Pancreas (tissue), 10 donors: ENCODE data around the gene EXOC4. TPM values are rescaled to one million over a fixed set of nuclear protein-coding genes. Genes with fewer than 3 reads are reported as not detected.

ENCODE experiments used
- ATAC-seq, 4 donors: fragments of 200-7000 bp; cut with Tn5 transposase; one replicate each; pipeline versions ENCODE4 v1.8.0 to v1.9.1; 2020; ENCODE audit warnings: mild to moderate bottlenecking in 4 of 4, moderate library complexity in 4 of 4
- DNase-seq, 6 donors: peaks; one replicate each; pipeline ENCODE4 v3.0.0-alpha.2; 2020
- FAIRE-seq: peaks from 2 replicates; lab custom pipeline; 2012; peaks lifted over from hg19 to GRCh38; lab: Jason Lieb, UNC
- H3K27ac ChIP-seq, 4 donors: fragments of 200-600 bp; sonication (generic); 1 replicate in 3 of 4; 2 replicates in 1 of 4; pipeline versions ENCODE4 v1.5.0 to v1.8.0; 2020
- H3K27me3 ChIP-seq, 4 donors: fragments of 200-600 bp; one replicate each; pipeline ENCODE4 v1.8.0; 2021
- H3K36me3 ChIP-seq, 3 donors: fragments of 200-600 bp; sonication (generic) in 1 of 3; one replicate each; pipeline versions ENCODE4 v1.5.0 to v1.8.0; 2020 to 2021
- H3K4me1 ChIP-seq, 3 donors: fragments of 200-600 bp; one replicate each; pipeline ENCODE4 v1.8.0; 2021
- H3K4me3 ChIP-seq, 4 donors: fragments of 200-600 bp; sonication (generic) in 2 of 4; one replicate each; pipeline versions ENCODE4 v1.5.0 to v1.8.0; 2020 to 2021
- H3K9me3 ChIP-seq, 4 donors: fragments of 200-600 bp; one replicate each; pipeline ENCODE4 v1.8.0; 2021
- WGBS, 2 donors: extraction: QIAGEN DNeasy Blood & Tissue Kit; methylation state at CpG; one replicate each; pipeline ENCODE4 v1.1.7; 2013; 5-methylcytosine and 5-hydroxymethylcytosine counted together
- intact Hi-C, 3 donors: fragments of 100-400 bp; cut with DNase I; formaldehyde crosslinking; loops; one replicate each; pipeline versions ENCODE4 v1.11.1 to v1.14.2; 2022
- polyA plus RNA-seq, 2 donors: library from polyadenylated mRNA; stranded (reverse); fragments of 200-250 nt; gene quantifications; one replicate each; pipeline ENCODE4 v1.2.3, GENCODE V29; 2013
- total RNA-seq, 6 donors: library from RNA; stranded (reverse); fragmentation: NEBNext Ultra II Directional in 4 of 6; extraction: Animal tissue kit (Norgen Biotek cat#: 25700) in 4 of 6; gene quantifications; one replicate each; pipeline versions ENCODE4 v1.2.1 to v1.2.4, GENCODE V29; 2021 to 2023
- TF ChIP-seq, protein P1 (sequence below), 4 donors: fragments of 200-600 bp; sonication (generic) in 3 of 4; IDR thresholded peaks; one replicate each; pipeline versions ENCODE4 v1.5.0 to v1.8.0; 2021; ENCODE audit warnings: antibody characterized with exemption in 4 of 4
- donor health status: healthy with polysubstance abuse.
- donor health status: DM: no; HTN: no; CAD: no; lungs with moderate emphysema.
- donor health status: DM: no; HTN: no; CAD: no.
- donor health status: control.
- donor health status: control.
- donor health status: Bipolar disorder and iron deficiency.
- donor health status: DM: yes; HTN: yes; CAD: no.
- donor health status: DM: no; HTN: no; CAD: no.
- donor health status: DM: no; HTN: no; CAD: no.
- donor health status: DM: yes; HTN: yes; CAD: no.

The EXOC4 gene
- total and polyA plus RNA-seq, 8 donors = 13.4 to 81.2 (median 53.8) TPM

DNA sequence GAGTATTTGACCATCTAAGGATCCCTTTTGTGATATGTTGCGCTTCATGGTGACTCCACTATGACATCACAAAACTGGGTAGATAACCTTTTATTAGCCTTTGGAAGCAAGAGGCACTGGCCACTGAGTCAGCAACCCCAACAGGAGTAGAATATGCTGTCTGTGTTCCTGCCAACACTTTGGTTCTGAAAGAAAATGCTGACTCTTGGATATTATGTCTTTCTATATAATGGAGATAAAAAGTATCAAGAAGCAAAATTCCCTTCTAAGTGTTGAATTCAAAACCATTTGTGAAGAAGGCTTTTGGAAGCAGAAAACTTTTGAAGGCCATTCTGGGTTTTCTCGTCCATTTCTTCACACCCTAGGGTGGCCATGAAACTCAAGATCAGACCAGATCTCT, 528.0 kb downstream of the EXOC4 start:
- ATAC-seq (no peak), DNase-seq (no peak), FAIRE-seq (no peak)
- TF ChIP-seq, protein P1, sequence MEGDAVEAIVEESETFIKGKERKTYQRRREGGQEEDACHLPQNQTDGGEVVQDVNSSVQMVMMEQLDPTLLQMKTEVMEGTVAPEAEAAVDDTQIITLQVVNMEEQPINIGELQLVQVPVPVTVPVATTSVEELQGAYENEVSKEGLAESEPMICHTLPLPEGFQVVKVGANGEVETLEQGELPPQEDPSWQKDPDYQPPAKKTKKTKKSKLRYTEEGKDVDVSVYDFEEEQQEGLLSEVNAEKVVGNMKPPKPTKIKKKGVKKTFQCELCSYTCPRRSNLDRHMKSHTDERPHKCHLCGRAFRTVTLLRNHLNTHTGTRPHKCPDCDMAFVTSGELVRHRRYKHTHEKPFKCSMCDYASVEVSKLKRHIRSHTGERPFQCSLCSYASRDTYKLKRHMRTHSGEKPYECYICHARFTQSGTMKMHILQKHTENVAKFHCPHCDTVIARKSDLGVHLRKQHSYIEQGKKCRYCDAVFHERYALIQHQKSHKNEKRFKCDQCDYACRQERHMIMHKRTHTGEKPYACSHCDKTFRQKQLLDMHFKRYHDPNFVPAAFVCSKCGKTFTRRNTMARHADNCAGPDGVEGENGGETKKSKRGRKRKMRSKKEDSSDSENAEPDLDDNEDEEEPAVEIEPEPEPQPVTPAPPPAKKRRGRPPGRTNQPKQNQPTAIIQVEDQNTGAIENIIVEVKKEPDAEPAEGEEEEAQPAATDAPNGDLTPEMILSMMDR (IDR thresholded peaks at IDR 0.05) = no peak
- intact Hi-C loops = no loop called here
- Histone ChIP-seq H3K27me3 (no peaks in the 10 kb centered on the region), H3K4me3 (no peak overlapping the region), H3K27ac (no peak overlapping the region), H3K9me3 (no peaks in the 10 kb centered on the region), H3K4me1 (no peaks in the 10 kb centered on the region), H3K36me3 (no peaks in the 10 kb centered on the region)
- 46 to 77% methylated on average over 2 of the region's 2 CpGs for WGBS, 2 donors

DNA sequence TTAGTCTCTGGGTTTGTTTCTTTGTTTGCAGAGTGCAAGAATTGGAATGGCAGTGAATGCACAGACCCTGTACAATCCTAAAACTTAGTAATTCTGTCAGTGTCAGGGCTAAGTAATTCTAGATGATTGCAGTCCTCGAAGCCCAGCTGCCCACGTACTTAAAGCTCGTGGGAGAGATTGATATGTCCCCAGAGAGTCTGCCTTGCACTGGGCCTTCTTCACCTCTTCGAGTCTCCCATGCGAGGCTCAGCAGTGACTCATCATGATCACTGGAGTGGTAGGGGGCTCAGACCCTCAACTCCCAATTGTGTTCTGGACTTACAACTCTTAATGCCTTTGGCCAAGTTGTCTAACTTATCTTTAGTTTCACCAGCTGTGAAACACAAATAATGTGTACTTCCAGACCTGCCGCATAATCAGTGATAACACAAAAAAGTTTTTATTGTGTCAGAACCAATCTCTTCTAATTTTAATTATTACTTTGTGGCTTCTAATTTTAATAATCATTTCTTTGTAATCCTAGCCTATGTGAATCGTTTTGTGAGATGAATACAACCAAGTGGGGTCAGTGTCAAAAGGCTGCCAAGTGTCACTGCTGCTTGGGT, 528.7 kb downstream of the EXOC4 start:
- Histone ChIP-seq H3K36me3 (no peaks in the 10 kb centered on the region), H3K27me3 (no peaks in the 10 kb centered on the region), H3K9me3 (no peaks in the 10 kb centered on the region), H3K27ac (no peak overlapping the region), H3K4me1 (no peaks in the 10 kb centered on the region), H3K4me3 (no peak overlapping the region)
- 79 to 80% methylated on average over 7 of the region's 7 CpGs for WGBS, 2 donors
- TF ChIP-seq, protein P1 (IDR thresholded peaks at IDR 0.05) = no peak
- DNase-seq (no peak), FAIRE-seq (no peak), ATAC-seq (no peak)
- intact Hi-C loops = no loop called here

DNA sequence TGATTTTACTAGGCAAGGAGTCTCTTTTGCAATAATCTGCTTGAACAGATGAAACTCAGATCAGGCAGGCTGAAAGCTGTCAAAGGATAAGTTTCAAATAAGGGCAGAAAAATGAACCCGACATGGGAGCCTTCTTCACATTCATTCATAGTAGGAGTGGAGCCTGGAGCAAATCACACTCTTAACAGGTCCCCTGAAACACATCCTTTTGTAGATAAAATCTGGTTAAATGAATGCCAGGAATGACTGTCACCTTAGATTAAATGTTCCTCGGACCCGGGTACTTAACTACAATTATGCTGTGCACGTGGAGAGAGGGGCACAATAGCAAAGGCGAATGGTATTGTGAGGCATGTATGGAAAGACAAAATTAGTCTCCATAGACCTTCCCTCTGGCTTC, 529.6 kb downstream of the EXOC4 start:
- Histone ChIP-seq H3K4me3 (no peak overlapping the region), H3K36me3 (no peaks in the 10 kb centered on the region), H3K27ac (no peak overlapping the region), H3K4me1 (no peaks in the 10 kb centered on the region), H3K9me3 (no peaks in the 10 kb centered on the region), H3K27me3 (no peaks in the 10 kb centered on the region)
- ATAC-seq (no peak), DNase-seq (no peak), FAIRE-seq (no peak)
- TF ChIP-seq, protein P1 (IDR thresholded peaks at IDR 0.05) = no peak
- intact Hi-C loops = no loop called here
- WGBS, 2 donors = 96 to 98% methylated on average over 5 of the region's 5 CpGs

DNA sequence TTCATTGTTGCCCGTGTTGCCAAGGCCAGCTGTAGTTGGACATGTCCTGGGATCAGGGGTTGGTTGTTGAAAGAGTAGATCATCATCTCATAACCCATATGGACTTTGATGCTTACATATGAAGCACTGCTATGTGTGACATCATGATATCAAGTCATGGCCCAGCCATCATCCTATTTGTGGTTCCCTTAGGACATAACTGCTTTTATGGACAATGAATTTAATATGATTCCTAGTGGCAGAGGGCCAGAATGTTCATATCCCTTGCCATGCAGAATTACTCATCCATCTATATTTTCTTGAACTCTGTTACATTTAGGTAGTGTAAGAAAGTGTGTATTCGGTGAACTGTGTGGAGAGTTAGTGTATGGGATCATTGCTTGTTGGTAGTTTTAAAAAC, 530.4 kb downstream of the EXOC4 start:
- ATAC-seq = no peak
- FAIRE-seq = no peak
- no peak overlapping the region for H3K4me3 ChIP-seq
- 95 to 97% methylated on average over 2 of the region's 2 CpGs for WGBS, 2 donors
- H3K27ac ChIP-seq = no peak overlapping the region
- TF ChIP-seq, protein P1 (IDR thresholded peaks at IDR 0.05) = no peak
- no peaks in the 10 kb centered on the region for H3K4me1 ChIP-seq
- H3K36me3 ChIP-seq = no peaks in the 10 kb centered on the region
- intact Hi-C loops = no loop called here
- no peaks in the 10 kb centered on the region for H3K27me3 ChIP-seq
- DNase-seq = no peak
- H3K9me3 ChIP-seq = no peaks in the 10 kb centered on the region

DNA sequence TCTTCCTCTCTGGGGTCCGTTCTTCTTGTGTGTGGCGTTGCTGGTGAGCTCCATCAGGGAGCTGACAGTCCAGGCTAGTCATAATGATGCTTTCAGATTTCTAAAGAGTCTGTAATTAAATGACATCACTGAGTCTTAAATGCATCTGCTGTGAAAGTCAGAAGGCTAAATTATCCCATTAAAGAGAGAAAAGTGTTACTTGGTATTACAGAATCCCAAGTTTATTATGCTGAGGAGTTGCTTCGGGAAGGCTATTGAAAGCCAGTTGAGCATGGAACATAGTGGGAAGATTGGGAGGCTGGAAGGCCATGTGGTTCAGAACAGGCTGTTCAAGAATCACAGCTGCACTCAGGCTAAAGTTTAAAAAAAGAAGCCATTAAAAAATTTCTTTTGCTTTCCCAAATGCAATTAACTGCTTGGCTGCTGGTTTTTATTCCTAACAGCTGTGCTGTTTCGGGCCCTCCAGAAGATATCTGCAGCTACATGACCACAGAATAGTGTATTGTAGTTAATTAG, 531.7 kb downstream of the EXOC4 start:
- no peak for DNase-seq
- H3K4me3 ChIP-seq = no peak overlapping the region

More for the DNA sequence above, 531.7 kb downstream of the EXOC4 start:
- TF ChIP-seq, protein P1 (IDR thresholded peaks at IDR 0.05) = no peak
- Histone ChIP-seq H3K36me3 (no peaks in the 10 kb centered on the region), H3K9me3 (no peaks in the 10 kb centered on the region), H3K4me1 (no peaks in the 10 kb centered on the region), H3K27me3 (no peaks in the 10 kb centered on the region), H3K27ac (no peak overlapping the region)
- intact Hi-C loops = no loop called here
- 93 to 94% methylated on average over 4 of the region's 4 CpGs for WGBS, 2 donors
- ATAC-seq (no peak), FAIRE-seq (no peak)
